ENCODE measurements around the gene FER. TPM values are rescaled to one million over a fixed set of nuclear protein-coding genes. Genes with fewer than 3 reads are reported as not detected.
A peak's percentile ranks its signal among the peaks of the same experiment; 100 is the strongest.
"Not testable (repeated sequence)": the region's sequence is repeated elsewhere in the genome, so short reads cannot be mapped to it uniquely, and the experiment has no call there.

The FER gene
- total RNA-seq, 1 experiment from 2014 or later = 2.3 TPM

GRCh38 chr5:108747111-108747773 is 455 bp upstream of the FER start:
- DNase-seq (ENCODE audit: low spot score) = no peak

DNA sequence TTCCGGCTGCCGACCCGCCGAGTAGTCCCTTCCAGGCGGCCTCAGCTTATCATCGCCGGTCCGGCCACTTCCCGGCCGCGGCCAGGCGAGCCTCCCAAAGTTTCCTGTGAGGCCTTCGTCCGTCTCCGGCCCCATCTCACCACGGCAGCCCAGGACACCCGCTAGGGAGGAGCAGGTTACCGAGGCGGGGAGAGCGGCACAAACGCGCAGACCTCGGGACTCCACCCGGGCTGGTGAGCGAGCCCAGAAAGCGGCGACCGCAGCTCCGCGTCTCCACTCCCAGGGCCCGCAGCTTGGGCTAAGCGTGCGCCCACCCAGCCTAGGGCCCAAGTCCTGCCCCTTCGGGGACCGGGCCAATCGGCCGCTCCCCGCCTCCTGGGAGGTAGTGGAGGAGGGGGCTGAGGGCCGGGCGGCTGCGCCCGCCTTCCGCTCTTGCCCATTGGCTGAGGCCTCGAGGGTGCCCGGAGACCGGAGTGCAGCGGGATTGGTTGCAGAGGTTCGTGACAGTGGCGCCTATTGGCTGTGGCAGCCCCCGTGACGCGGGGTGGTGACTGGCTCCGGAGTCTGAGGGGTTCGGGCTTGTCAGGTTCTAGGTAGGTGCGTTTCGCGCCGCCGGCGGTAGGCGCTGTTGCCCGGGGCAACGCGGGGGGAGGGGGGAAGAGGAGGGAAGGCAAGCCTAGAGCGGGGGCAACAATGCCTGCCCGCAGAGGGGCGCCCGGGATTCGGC is 867 bp downstream of the FER start:
- DNase-seq (ENCODE audit: low spot score) = peak; percentile 97

DNA sequence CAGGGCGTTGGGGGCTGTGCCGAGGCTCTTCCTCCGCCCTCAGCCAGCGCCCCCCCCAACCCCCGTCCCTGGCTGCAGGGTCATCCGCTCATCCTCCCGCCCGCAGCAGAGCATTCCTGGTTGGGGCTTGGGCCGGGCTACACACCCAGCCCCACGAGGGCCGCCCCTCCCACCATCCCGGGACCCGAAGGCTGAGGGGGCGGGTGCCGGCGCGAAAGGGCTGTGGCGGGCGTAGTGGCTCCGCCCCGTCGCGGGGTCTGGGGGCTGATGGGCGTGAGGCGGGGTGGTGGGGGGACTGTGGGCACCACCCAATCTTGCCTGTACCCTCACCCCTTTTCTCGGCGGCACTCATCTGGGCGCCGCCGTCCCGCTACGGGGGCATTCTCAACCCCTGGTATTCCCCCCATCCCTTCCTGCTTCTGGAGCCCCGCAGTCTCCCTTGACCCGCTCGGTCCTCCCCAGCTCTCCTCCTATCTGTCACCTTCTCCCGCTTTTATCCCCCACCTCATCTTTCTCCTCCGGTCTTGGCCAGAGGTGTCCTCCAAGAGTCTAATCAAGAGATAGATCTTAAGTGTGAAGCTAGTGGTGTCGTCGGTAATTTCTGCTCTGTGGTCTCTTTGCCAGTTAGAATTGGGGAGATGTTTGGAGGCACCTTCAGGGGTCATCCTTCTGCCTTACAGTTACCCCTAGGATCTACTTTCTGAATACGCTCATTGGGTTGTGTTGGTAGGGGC is 1.6 kb downstream of the FER start:
- peak; percentile 31 for DNase-seq (ENCODE audit: low spot score)

DNA sequence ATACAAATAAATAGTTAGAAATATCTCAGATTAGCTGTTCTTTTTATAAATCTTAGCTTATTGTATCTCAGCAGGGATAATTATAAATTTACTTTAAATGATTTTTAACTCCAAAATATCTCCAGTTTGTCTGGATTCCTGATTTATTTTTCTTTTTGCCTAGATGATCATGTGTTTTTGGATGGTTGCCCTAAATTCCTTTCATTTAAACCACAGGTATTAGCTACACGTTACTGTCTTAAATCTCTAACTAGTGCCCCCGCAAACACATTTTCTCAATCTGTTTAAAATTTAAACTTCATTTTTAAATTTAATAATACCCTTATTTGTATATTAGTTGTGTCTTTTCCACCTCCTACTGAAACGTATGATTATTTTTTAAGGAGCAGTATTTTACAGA is 5.6 kb downstream of the FER start:
- no peak for DNase-seq (ENCODE audit: low spot score)

GRCh38 chr5:108753877-108754276 is 6.2 kb downstream of the FER start:
- no peak for DNase-seq (ENCODE audit: low spot score)

DNA sequence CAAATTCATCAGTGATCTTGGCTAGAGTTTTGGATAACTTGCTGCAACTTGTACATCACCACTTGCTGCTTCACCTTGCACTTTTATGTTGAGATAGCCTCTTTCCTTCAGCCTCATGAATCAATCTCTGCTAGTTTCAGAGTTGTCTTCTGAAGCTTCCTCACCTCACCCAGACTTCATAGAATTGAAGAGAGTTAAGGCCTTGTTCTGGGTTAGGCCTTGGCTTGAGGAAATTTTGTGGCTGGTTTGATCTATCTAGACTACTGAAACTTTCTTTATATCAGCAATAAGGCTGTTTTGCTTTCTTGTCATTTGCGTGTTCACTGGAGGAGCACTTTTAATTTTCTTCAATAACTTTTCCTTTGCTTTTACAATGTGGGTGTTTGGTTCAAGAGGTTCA is 12.8 kb downstream of the FER start:
- DNase-seq (ENCODE audit: low spot score) = no peak

DNA sequence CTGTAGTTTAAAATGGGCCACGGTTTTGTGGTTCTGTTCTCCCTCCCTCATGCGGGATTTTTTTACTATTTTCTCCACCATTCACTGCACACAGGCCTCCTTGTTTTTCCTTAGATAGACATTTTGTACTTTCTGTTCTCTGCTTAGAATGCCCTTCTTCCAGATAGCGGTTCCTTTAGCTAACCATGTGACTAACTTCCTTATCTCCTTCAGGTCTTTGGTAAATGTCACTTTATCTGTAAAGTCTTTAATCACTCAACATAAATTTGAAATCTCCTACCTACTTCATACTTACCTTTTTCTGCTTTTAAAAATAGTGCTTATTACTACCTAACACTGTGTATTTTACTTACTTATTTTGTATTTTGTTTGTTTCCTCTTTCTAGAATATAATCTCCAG is 15.0 kb downstream of the FER start:
- no peak for DNase-seq (ENCODE audit: low spot score)

DNA sequence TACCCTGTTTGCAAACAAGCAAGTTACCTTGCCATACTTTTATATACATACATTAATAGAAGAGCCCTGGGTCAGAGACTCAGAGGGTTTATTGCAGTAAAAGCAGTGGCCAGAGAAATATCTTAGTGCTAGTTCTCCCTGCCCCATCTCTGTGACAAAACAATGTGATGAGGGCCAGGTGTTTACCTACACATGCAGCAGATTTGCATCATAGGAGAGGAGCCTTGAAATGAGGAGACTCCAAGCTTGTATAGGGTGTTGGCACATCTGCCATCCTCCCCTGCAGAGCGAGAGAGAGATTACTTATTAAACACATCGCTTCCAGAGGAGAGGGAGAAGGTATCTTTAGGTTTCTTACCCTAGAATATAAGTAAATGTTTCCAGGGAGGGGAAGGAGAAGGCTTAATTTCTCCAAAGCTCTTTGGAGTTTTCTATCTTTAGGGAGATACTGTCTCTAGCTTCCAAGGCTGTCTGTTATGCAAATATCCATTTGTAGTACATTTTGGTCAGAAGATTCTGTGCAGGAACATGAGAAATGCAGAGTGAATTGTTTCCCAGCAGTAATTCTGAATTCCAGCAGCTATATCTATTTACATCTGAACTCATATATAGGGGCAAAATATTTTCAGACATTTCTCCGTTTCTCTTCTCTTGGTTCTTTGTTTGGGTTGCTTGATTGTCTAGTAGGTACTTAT is 15.7 kb downstream of the FER start:
- no peak for DNase-seq (ENCODE audit: low spot score)

GRCh38 chr5:108765647-108766046 is 17.9 kb downstream of the FER start:
- no peak for DNase-seq (ENCODE audit: low spot score)

DNA sequence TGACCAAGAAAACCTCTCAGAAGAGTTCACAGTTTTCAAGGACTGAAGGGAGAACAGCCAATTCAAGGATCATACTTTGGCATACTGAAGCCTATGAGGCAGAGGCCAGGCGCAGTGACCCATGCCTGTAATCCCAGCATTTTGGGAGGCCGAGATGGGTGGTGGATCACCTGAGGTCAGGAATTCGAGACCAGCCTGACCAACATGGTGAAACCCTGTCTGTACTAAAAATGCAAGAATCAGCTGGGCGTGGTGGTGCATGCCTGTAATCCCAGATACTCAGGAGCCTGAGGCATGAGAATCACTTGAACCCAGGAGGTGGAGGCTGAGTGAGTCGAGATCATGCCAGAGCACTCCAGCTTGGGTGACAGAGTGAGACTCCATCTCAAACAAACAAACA is 19.2 kb downstream of the FER start:
- not testable (repeated sequence) for DNase-seq (ENCODE audit: low spot score)

- DNase-seq (ENCODE audit: low spot score) = no peak
Observed at GRCh38 chr5:108769352-108769751, 21.7 kb downstream of the FER start.

DNA sequence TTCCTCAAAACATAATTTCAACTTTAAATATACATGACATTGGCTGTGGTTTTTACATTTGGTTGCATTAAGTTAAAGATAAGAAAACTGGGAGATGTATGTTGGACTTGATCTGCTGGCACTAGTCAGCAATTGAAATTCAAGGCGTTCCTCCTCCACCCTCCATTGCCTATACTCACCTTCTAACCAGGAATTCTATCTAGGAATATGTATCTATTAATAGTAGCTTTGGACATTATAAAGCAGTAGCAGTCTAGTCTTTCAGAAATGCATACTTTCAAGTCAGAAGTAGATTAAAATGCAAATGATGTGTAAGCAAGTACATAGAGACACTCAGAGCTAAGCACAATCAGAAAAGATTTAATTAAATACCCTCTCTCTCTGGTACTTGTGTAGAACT is 24.9 kb downstream of the FER start:
- DNase-seq (ENCODE audit: low spot score) = no peak

GRCh38 chr5:108773330-108773729 is 25.6 kb downstream of the FER start:
- no peak for DNase-seq (ENCODE audit: low spot score)

DNA sequence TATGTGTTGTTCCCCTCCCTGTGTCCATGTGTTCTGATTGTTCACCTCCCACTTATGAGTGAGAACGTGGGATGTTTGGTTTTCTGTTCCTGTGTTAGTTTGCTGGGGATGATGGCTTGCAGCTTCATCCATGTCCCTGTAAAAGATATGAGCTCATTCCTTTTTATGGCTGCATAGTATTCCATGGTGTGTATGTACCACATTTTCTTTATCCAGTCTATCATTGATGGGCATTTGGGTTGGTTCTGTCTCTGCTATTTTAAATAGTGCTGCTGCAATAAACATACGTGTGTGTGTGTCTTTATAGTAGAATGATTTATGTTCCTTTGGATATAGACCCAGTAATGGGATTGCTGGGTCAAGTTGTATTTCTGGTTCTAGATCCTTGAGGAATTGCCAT is 26.4 kb downstream of the FER start:
- not testable (repeated sequence) for DNase-seq (ENCODE audit: low spot score)

- not testable (repeated sequence) for DNase-seq (ENCODE audit: low spot score)
Observed at GRCh38 chr5:108777582-108777981, 29.9 kb downstream of the FER start.

- not testable (repeated sequence) for DNase-seq (ENCODE audit: low spot score)
Observed at GRCh38 chr5:108784577-108784976, 36.9 kb downstream of the FER start.

- DNase-seq (ENCODE audit: low spot score) = no peak
Observed at GRCh38 chr5:108786806-108787483, 39.2 kb downstream of the FER start.

- DNase-seq (ENCODE audit: low spot score) = no peak
Observed at GRCh38 chr5:108788142-108788541, 40.4 kb downstream of the FER start.

DNA sequence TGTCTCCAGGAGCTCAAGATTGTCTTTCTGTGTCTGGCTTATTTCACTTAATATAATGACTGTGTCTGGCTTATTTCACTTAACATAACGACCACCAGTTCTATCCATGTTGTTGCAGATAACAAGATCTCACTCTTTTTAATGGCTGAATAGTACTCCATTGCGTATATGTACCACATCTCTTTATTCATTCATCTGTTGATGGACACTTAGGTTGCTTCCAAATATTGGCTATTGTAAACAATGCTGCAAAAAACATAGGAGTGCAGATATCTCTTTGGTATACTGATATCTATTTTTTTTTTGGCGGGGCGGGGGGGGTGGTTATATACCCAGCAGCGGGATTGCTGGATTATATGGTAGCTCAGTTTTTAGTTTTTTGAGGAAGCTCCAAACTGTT is 45.5 kb downstream of the FER start:
- DNase-seq (ENCODE audit: low spot score) = no peak

DNA sequence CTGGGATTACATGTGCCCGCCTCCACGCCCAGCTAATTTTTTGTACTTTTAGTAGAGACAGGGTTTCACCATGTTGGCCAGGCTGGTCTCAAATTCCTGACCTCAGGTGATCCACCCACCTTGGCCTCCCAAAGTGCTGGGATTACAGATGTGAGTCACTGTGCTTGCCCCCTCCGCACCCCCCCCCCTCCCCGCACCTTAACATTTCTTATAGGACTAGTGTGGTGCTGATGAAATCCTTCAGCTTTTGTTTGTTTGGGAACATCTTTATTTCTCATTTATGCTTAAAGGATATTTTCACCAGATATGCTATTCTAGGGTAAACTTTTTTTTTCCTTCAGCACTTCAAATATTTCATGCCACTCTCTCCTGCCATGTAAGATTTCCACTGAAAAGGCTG is 46.7 kb downstream of the FER start:
- not testable (repeated sequence) for DNase-seq (ENCODE audit: low spot score)

GRCh38 chr5:108797396-108797795 is 49.7 kb downstream of the FER start:
- no peak for DNase-seq (ENCODE audit: low spot score)

DNA sequence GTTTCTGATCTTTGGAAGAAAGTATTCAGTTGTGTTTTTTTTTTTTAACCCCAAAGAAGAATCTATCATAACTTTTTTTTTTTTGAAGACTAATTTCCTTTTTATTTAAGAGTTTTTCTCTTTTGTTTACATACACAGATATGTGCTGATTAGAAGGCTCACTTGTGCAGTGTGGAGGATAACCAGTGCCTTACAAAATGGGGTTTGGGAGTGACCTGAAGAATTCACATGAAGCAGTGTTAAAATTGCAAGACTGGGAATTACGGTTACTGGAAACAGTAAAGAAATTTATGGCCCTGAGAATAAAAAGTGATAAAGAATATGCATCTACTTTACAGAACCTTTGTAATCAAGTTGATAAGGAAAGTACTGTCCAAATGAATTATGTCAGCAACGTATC is 50.3 kb downstream of the FER start:
- no peak for DNase-seq (ENCODE audit: low spot score)
